Eye (tissue), 1 donor: ENCODE results near the gene RBMS1.
A peak's percentile ranks its signal among the peaks of the same experiment; 100 is the strongest.
"Not testable (repeated sequence)": the region's sequence is repeated elsewhere in the genome, so short reads cannot be mapped to it uniquely, and the experiment has no call there.

ENCODE experiments used
- DNase-seq: peaks from one replicate; pipeline ENCODE4 v3.0.0-alpha.2; 2015

The RBMS1 gene

GRCh38 chr2:160431441-160431840 lies 62.2 kb downstream of the RBMS1 start:
- DNase-seq = no peak

GRCh38 chr2:160430001-160430344 lies 63.6 kb downstream of the RBMS1 start:
- no peak for DNase-seq

GRCh38 chr2:160429248-160430000 lies 64.2 kb downstream of the RBMS1 start:
- DNase-seq = peak; percentile 84

GRCh38 chr2:160428405-160428763 lies 65.2 kb downstream of the RBMS1 start:
- DNase-seq = no peak

- no peak for DNase-seq
Observed at GRCh38 chr2:160427629-160428404, 65.8 kb downstream of the RBMS1 start.

- DNase-seq = no peak
Observed at GRCh38 chr2:160426604-160427003, 67.0 kb downstream of the RBMS1 start.

- DNase-seq = no peak
Observed at GRCh38 chr2:160425434-160426151, 68.0 kb downstream of the RBMS1 start.

GRCh38 chr2:160423126-160423525 lies 70.5 kb downstream of the RBMS1 start:
- no peak for DNase-seq

- DNase-seq = not testable (repeated sequence)
Observed at GRCh38 chr2:160421646-160422501, 71.7 kb downstream of the RBMS1 start.

- DNase-seq = no peak
Observed at GRCh38 chr2:160420711-160421110, 72.9 kb downstream of the RBMS1 start.

- DNase-seq = no peak
Observed at GRCh38 chr2:160419776-160420505, 73.7 kb downstream of the RBMS1 start.

- DNase-seq = no peak
Observed at GRCh38 chr2:160418853-160419252, 74.8 kb downstream of the RBMS1 start.

GRCh38 chr2:160418398-160418765 lies 75.2 kb downstream of the RBMS1 start:
- no peak for DNase-seq

- no peak for DNase-seq
Observed at GRCh38 chr2:160417745-160418397, 75.7 kb downstream of the RBMS1 start.

GRCh38 chr2:160415991-160416390 lies 77.6 kb downstream of the RBMS1 start:
- DNase-seq = no peak

GRCh38 chr2:160411955-160412354 lies 81.7 kb downstream of the RBMS1 start:
- no peak for DNase-seq

GRCh38 chr2:160411167-160411566 lies 82.4 kb downstream of the RBMS1 start:
- no peak for DNase-seq

- DNase-seq = no peak
Observed at GRCh38 chr2:160409480-160409879, 84.1 kb downstream of the RBMS1 start.

GRCh38 chr2:160408959-160409291 lies 84.7 kb downstream of the RBMS1 start:
- DNase-seq = no peak

GRCh38 chr2:160408173-160408958 lies 85.2 kb downstream of the RBMS1 start:
- peak; percentile 85 for DNase-seq
